OCI-LY7 (cell line): ENCODE results near the gene TIGD7. TPM values are rescaled to one million over a fixed set of nuclear protein-coding genes. Genes with fewer than 3 reads are reported as not detected.

Experiments used
- BruUV-seq: library from RNA; stranded (reverse); fragments of 400-500 nt; replicated peaks from 2 replicates; lab custom pipeline; 2021; lab: Mats Ljungman, UMichigan
- CTCF ChIA-PET: fragments of 300-600 bp; sonication (Branson Sonifier 250); formaldehyde crosslinking; loops from one replicate; lab custom pipeline; 2022; ENCODE audit warnings: antibody characterized with exemption; ENCODE audit not compliant: unreplicated experiment; lab: Charles Lee
- POLR2A ChIA-PET: fragments of 300-600 bp; sonication (Branson Sonifier 250); formaldehyde crosslinking; loops from one replicate; lab custom pipeline; 2022; ENCODE audit warnings: antibody characterized with exemption; lab: Charles Lee
- DNase-seq: peaks from one replicate; pipeline ENCODE4 v3.0.0-alpha.2; 2015; ENCODE audit warnings: low spot score
- H2AFZ ChIP-seq: fragments of 200-600 bp; sonication (generic), shearing (Covaris generic); 2 replicates; pipeline ENCODE4 v1.6.1; 2014; ENCODE audit warnings: mild to moderate bottlenecking, antibody characterized with exemption, low read length, moderate library complexity
- H3K27ac ChIP-seq: fragments of 200-600 bp; sonication (generic); 2 replicates; pipeline ENCODE4 v1.5.1; 2014; ENCODE audit warnings: mixed run types, low read depth, mild to moderate bottlenecking, moderate library complexity, low read length, inconsistent platforms; ENCODE audit not compliant: poor library complexity, severe bottlenecking
- H3K36me3 ChIP-seq: fragments of 200-600 bp; sonication (generic); 2 replicates; pipeline ENCODE4 v1.6.1; 2014; ENCODE audit warnings: mild to moderate bottlenecking, antibody characterized with exemption, low read length, moderate library complexity, mixed read lengths; ENCODE audit not compliant: insufficient read depth
- H3K4me1 ChIP-seq: fragments of 200-600 bp; sonication (generic); 2 replicates; pipeline ENCODE4 v1.5.1; 2014; ENCODE audit warnings: mild to moderate bottlenecking, low read length; ENCODE audit not compliant: insufficient read depth, poor library complexity, severe bottlenecking
- H3K4me2 ChIP-seq: fragments of 200-600 bp; sonication (generic); 2 replicates; pipeline ENCODE4 v1.6.1; 2014; ENCODE audit warnings: mild to moderate bottlenecking, low read length
- H3K4me3 ChIP-seq: fragments of 200-600 bp; sonication (generic); 2 replicates; pipeline ENCODE4 v1.5.1; 2014; ENCODE audit warnings: mild to moderate bottlenecking, low read depth, low read length; ENCODE audit not compliant: poor library complexity, severe bottlenecking
- H3K79me2 ChIP-seq: fragments of 200-600 bp; sonication (generic); 2 replicates; pipeline ENCODE4 v1.6.1; 2016; ENCODE audit warnings: low read depth, mild to moderate bottlenecking, low read length, moderate library complexity, mixed read lengths; ENCODE audit not compliant: insufficient read depth
- H3K9me2 ChIP-seq: fragments of 200-600 bp; sonication (generic); 2 replicates; pipeline ENCODE4 v1.6.1; 2016; ENCODE audit warnings: mild to moderate bottlenecking, low read length, mixed read lengths; ENCODE audit not compliant: insufficient read depth
- H3K9me3 ChIP-seq: fragments of 200-600 bp; sonication (generic); 2 replicates; pipeline ENCODE4 v1.6.1; 2014; ENCODE audit warnings: mild to moderate bottlenecking, mixed run types, low read length, mixed read lengths
- H4K20me1 ChIP-seq: fragments of 200-600 bp; sonication (generic); 2 replicates; pipeline ENCODE4 v1.6.1; 2014; ENCODE audit warnings: mild to moderate bottlenecking, antibody characterized with exemption, low read length, moderate library complexity, mixed read lengths; ENCODE audit not compliant: insufficient read depth
- EZH2phosphoT487 ChIP-seq: fragments of 200-600 bp; sonication (generic); IDR thresholded peaks from 2 replicates; pipeline ENCODE4 v1.6.1; 2018; ENCODE audit warnings: low read depth, borderline replicate concordance, mild to moderate bottlenecking, mixed run types, antibody characterized with exemption, low read length, moderate library complexity, mixed read lengths
- intact Hi-C: fragments of 100-400 bp; cut with micrococcal nuclease; formaldehyde crosslinking; loops from one replicate; pipeline ENCODE4 v1.10.0; 2022; ENCODE audit not compliant: unreplicated experiment
- total RNA-seq, 2 experiments: library from RNA; depleted of rRNA in 1 of 2; stranded (reverse); fragments of >200 nt in 1 of 2; shearing (Covaris generic) in 1 of 2; gene quantifications; 2 replicates each; pipeline ENCODE4 v1.2.3, GENCODE V29; 2014 to 2022
- TF ChIP-seq, protein P1 (sequence below): fragments of 200-600 bp; sonication (generic); conservative IDR thresholded peaks from 2 replicates; pipeline ENCODE4 v1.5.1; 2014; ENCODE audit warnings: mild to moderate bottlenecking, antibody characterized with exemption, low read length, moderate library complexity, mixed read lengths

Gene TIGD7
- total RNA-seq, 2 experiments from 2014 or later: 0.03 to 5.1 TPM

DNA sequence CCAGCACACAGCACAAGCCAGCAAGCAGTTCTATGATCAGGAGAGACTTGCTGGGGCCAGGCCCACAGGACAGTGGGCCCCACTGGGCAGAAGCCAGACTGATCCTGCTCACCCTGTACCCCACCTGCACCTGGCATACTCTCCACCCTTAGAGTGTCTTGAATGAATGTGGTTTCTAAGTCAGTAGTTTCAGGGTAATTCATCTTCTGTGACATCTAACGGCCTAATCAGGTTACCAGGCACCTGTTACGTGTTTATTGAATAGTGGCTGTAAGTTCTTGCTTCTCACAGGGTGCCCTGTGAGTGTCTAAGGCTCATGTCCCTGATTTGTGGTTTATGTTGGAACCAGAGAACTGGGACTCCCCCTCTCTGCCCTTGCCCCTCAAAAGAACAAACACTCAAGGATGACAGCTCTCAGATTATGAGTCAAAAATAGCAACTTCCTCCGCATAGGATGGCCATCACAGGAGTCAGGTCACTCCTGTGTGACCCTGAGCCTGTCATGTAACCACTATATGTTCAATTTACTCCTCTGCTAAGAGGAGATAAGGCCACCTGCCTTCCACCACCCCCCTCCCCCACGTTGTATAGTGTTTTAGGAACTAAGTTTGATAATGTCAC, 43.4 kb upstream of the TIGD7 start:
- no peak for TF ChIP-seq EZH2phosphoT487
- TF ChIP-seq, protein P1, sequence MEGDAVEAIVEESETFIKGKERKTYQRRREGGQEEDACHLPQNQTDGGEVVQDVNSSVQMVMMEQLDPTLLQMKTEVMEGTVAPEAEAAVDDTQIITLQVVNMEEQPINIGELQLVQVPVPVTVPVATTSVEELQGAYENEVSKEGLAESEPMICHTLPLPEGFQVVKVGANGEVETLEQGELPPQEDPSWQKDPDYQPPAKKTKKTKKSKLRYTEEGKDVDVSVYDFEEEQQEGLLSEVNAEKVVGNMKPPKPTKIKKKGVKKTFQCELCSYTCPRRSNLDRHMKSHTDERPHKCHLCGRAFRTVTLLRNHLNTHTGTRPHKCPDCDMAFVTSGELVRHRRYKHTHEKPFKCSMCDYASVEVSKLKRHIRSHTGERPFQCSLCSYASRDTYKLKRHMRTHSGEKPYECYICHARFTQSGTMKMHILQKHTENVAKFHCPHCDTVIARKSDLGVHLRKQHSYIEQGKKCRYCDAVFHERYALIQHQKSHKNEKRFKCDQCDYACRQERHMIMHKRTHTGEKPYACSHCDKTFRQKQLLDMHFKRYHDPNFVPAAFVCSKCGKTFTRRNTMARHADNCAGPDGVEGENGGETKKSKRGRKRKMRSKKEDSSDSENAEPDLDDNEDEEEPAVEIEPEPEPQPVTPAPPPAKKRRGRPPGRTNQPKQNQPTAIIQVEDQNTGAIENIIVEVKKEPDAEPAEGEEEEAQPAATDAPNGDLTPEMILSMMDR: no peak
- H3K27ac ChIP-seq: peak overlapping the region; percentile 98
- peak overlapping the region; percentile 61 for H3K4me2 ChIP-seq
- peak; percentile 92 for DNase-seq
- no peaks in the 10 kb centered on the region for H3K79me2 ChIP-seq
- no peaks in the 10 kb centered on the region for H4K20me1 ChIP-seq
- no peaks in the 10 kb centered on the region for H3K36me3 ChIP-seq
- H3K9me2 ChIP-seq: no peaks in the 10 kb centered on the region
- ChIA-PET CTCF (no interaction called here), POLR2A (interaction anchor here (0.8 kb wide), 1 partner anchor 347 kb away, joined by 3 read pairs; no protein-coding TSS in a partner anchor)
- H2AFZ ChIP-seq: peak overlapping the region; percentile 14; the same call in 1 of the 2 replicates
- no peaks in the 10 kb centered on the region for H3K9me3 ChIP-seq
- no TSS peak for BruUV-seq
- peaks cover 53% of the 10 kb centered on the region for H3K4me1 ChIP-seq
- peak overlapping the region; percentile 33 for H3K4me3 ChIP-seq
- intact Hi-C loops: loop anchor here (1.0 to 2.0 kb wide), 2 partner anchors 52 to 65 kb away; partner anchors contain the start of genes ZNF174, ZNF263 and ZSCAN32

GRCh38 chr16:3347586-3347985, 42.4 kb upstream of the TIGD7 start:
- no TSS peak for BruUV-seq
- H3K4me2 ChIP-seq: peak overlapping the region; percentile 61
- no peaks in the 10 kb centered on the region for H3K36me3 ChIP-seq
- DNase-seq: no peak
- intact Hi-C loops: no loop called here
- TF ChIP-seq, protein P1: no peak
- TF ChIP-seq EZH2phosphoT487: no peak
- POLR2A ChIA-PET: no interaction called here
- peaks cover 53% of the 10 kb centered on the region for H3K4me1 ChIP-seq
- no peaks in the 10 kb centered on the region for H3K9me3 ChIP-seq
- no peak overlapping the region for H2AFZ ChIP-seq
- H3K4me3 ChIP-seq: no peak overlapping the region
- H3K79me2 ChIP-seq: no peaks in the 10 kb centered on the region
- no peaks in the 10 kb centered on the region for H4K20me1 ChIP-seq
- H3K27ac ChIP-seq: peak overlapping the region; percentile 98
- CTCF ChIA-PET: no interaction called here
- no peaks in the 10 kb centered on the region for H3K9me2 ChIP-seq

DNA sequence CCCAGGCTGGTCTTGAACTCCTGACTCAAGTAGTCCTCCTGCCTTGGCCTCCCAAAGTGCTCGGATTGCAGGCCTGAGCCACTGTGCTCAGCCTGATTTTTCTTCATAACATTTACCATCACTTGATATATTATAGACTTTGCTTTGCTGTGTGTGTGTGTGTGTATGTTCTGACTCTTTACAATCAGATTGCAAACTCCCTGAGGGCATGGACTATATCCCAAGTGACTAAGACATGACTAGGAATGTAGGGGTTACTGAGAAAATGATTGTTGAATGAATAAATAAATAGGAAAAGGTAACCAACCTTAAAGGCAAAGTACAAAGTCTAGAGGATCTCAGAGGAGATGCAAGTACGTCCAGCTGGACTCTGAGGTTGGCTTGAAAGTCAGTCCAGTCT, 40.8 kb upstream of the TIGD7 start:
- ChIA-PET POLR2A (no interaction called here), CTCF (no interaction called here)
- H3K27ac ChIP-seq: no peak overlapping the region
- BruUV-seq: no TSS peak
- intact Hi-C loops: no loop called here
- H2AFZ ChIP-seq: no peak overlapping the region; the same call in 1 of the 2 replicates
- H4K20me1 ChIP-seq: no peaks in the 10 kb centered on the region
- TF ChIP-seq, protein P1: no peak
- no peaks in the 10 kb centered on the region for H3K9me2 ChIP-seq
- no peaks in the 10 kb centered on the region for H3K9me3 ChIP-seq
- DNase-seq: no peak
- H3K4me3 ChIP-seq: no peak overlapping the region
- no peaks in the 10 kb centered on the region for H3K36me3 ChIP-seq
- H3K4me1 ChIP-seq: peaks cover 43% of the 10 kb centered on the region
- no peak overlapping the region for H3K4me2 ChIP-seq
- H3K79me2 ChIP-seq: no peaks in the 10 kb centered on the region
